K562 (cell line): ENCODE results near the gene PIN4. TPM values are rescaled to one million over a fixed set of nuclear protein-coding genes. Genes with fewer than 3 reads are reported as not detected.

Experiments
- ATAC-seq: fragments of 200-7000 bp; cut with Tn5 transposase; 3 replicates; pipeline ENCODE4 v1.9.1; 2020; ENCODE audit warnings: moderate library complexity
- BruUV-seq: library from RNA; stranded (reverse); fragments of 400-500 nt; replicated peaks from 2 replicates; lab custom pipeline; 2021; lab: Mats Ljungman, UMichigan
- CTCF ChIA-PET: fragments of 300-600 bp; formaldehyde crosslinking; extraction: SDS; loops from one replicate; lab custom pipeline; 2021; ENCODE audit warnings: low intra/inter-chr PET ratio; lab: Yijun Ruan, JAX
- POLR2A ChIA-PET: fragments of 300-600, 350-650 bp; sonication (Branson Sonifier 250); formaldehyde crosslinking; extraction: SDS; loops from one replicate; lab custom pipeline; 2021; ENCODE audit warnings: antibody characterized with exemption, inconsistent platforms; lab: Yijun Ruan, JAX
- DNase-seq, 4 experiments: peaks; one replicate each; pipeline versions ENCODE4 v3.0.0 to v3.0.0-alpha.2; 2011 to 2018; ENCODE audit warnings: low spot score in 3 of 4, mixed read lengths in 3 of 4; ENCODE audit errors: extremely low read depth in 1 of 4
- FAIRE-seq: peaks from 2 replicates; lab custom pipeline; 2011; peaks lifted over from hg19 to GRCh38; lab: Jason Lieb, UNC
- H2AFZ ChIP-seq: 2 replicates; pipeline ENCODE4 v1.6.0; 2011; ENCODE audit warnings: low read depth, low read length, control low read depth, inconsistent platforms
- H3K27ac ChIP-seq: fragments of 200-600 bp; 3 replicates; pipeline ENCODE4 v1.8.0; 2011; ENCODE audit warnings: low read depth, mild to moderate bottlenecking, control low read depth, inconsistent platforms, low read length, moderate library complexity, mixed read lengths; ENCODE audit errors: extremely low read depth
- H3K27me3 ChIP-seq, 2 experiments: fragments of 300-600 bp in 1 of 2; 2 replicates in 1 of 2; 3 replicates in 1 of 2; pipeline versions ENCODE4 v1.6.0 to v1.8.0; 2011; ENCODE audit warnings: inconsistent platforms in 2 of 2, low read length in 2 of 2, mild to moderate bottlenecking in 1 of 2, mixed read lengths in 1 of 2, moderate library complexity in 1 of 2; ENCODE audit not compliant: control insufficient read depth in 2 of 2, insufficient read depth in 2 of 2
- H3K36me3 ChIP-seq: fragments of 300-600 bp; 3 replicates; pipeline ENCODE4 v1.8.0; 2011; ENCODE audit warnings: mild to moderate bottlenecking, low read length, inconsistent platforms; ENCODE audit not compliant: control insufficient read depth, insufficient read depth
- H3K4me1 ChIP-seq, 2 experiments: fragments of 200-600 bp in 1 of 2; replicated peaks in 1 of 2; 2 replicates in 1 of 2; 3 replicates in 1 of 2; pipeline versions ENCODE4 v1.5.1 to v1.8.0; 2011; ENCODE audit warnings: inconsistent platforms in 2 of 2, low read length in 2 of 2, mild to moderate bottlenecking in 1 of 2, mixed read lengths in 1 of 2, moderate library complexity in 1 of 2; ENCODE audit not compliant: control insufficient read depth in 2 of 2, insufficient read depth in 2 of 2
- H3K4me2 ChIP-seq: 2 replicates; pipeline ENCODE4 v1.6.1; 2011; ENCODE audit warnings: low read length, control low read depth, inconsistent platforms, mixed read lengths; ENCODE audit not compliant: insufficient read depth
- H3K4me3 ChIP-seq: fragments of 200-600 bp; sonication (generic), shearing (Covaris generic); 2 replicates; pipeline ENCODE4 v1.5.1; 2016; ENCODE audit warnings: control low read depth, inconsistent platforms
- H3K79me2 ChIP-seq: fragments of 200-600 bp; 3 replicates; pipeline ENCODE4 v1.8.0; 2011; ENCODE audit warnings: low read length, inconsistent platforms; ENCODE audit not compliant: control insufficient read depth, insufficient read depth
- H3K9ac ChIP-seq, 2 experiments: 2 replicates each; pipeline versions ENCODE4 v1.6.0 to v1.6.1; 2011; ENCODE audit warnings: low read depth in 2 of 2, low read length in 2 of 2, control low read depth in 1 of 2, inconsistent platforms in 1 of 2, mild to moderate bottlenecking in 1 of 2, mixed read lengths in 1 of 2; ENCODE audit not compliant: insufficient read depth in 1 of 2
- H3K9me1 ChIP-seq: one replicate; pipeline ENCODE4 v1.6.0; 2011; ENCODE audit warnings: inconsistent platforms, mild to moderate bottlenecking, low read length, moderate library complexity; ENCODE audit not compliant: control insufficient read depth, insufficient read depth
- H3K9me3 ChIP-seq: replicated peaks from 2 replicates; pipeline ENCODE4 v1.5.1; 2011; ENCODE audit warnings: low read depth, low read length, inconsistent platforms; ENCODE audit not compliant: control insufficient read depth, insufficient read depth
- H4K20me1 ChIP-seq: replicated peaks from 2 replicates; pipeline ENCODE4 v1.6.1; 2011; ENCODE audit warnings: low read length, inconsistent platforms, mixed read lengths; ENCODE audit not compliant: control insufficient read depth, insufficient read depth
- C11orf30 ChIP-seq: fragments of 450-650 bp; IDR thresholded peaks from 2 replicates; pipeline ENCODE4 v1.6.1; 2016; ENCODE audit warnings: low read depth, mild to moderate bottlenecking
- GABPB1 ChIP-seq: sonication (generic); formaldehyde crosslinking; IDR thresholded peaks from 2 replicates; pipeline ENCODE4 v1.8.0; 2022; ENCODE audit warnings: mild to moderate bottlenecking, missing genetic modification reagents
- NR3C1 ChIP-seq: sonication (generic); formaldehyde crosslinking; IDR thresholded peaks from 2 replicates; pipeline ENCODE4 v1.8.1; 2022; ENCODE audit warnings: missing genetic modification reagents
- ZNF778 ChIP-seq: fragments of 450-650 bp; formaldehyde crosslinking; IDR thresholded peaks from 2 replicates; pipeline ENCODE4 v1.4.0; 2020; ENCODE audit warnings: mild to moderate bottlenecking, moderate library complexity
- WGBS: fragments of 100-300 bp; shearing (Covaris generic); methylation state at CpG from one replicate; pipeline ENCODE4 v1.1.6; 2016; ENCODE audit warnings: low coverage, mixed read lengths; ENCODE audit not compliant: insufficient coverage; ENCODE audit errors: missing lambda C conversion rate; 5-methylcytosine and 5-hydroxymethylcytosine counted together
- in situ Hi-C: fragments of 300-500 bp; cut with MboI; formaldehyde crosslinking; loops from 4 replicates; pipeline ENCODE4 v1.15.0; 2018; ENCODE audit warnings: inconsistent platforms, mixed read lengths
- intact Hi-C: fragments of 100-400 bp; cut with micrococcal nuclease; formaldehyde crosslinking; loops from 2 replicates; pipeline ENCODE4 v1.14.2; 2022
- polyA plus RNA-seq, 8 experiments: library from polyadenylated mRNA; depleted of rRNA in 4 of 8; stranded (reverse) in 5 of 8; unstranded in 3 of 8; fragments of >200 nt; fragmentation: Nextera tagmentation in 2 of 8; fragmentation: Illumina TruSeq in 1 of 8; extraction: Ambion mirVana in 2 of 8; extraction: Trizol in 1 of 8; gene quantifications; 2 replicates each; pipeline versions ENCODE4 v1.2.1 to v1.2.3, GENCODE V29; 2011 to 2014; ENCODE audit warnings: inconsistent platforms in 1 of 8, missing spikeins in 1 of 8
- total RNA-seq, 7 experiments: library from RNA; depleted of rRNA in 6 of 7; stranded (reverse); fragments of >200 nt in 6 of 7; fragmentation: Illumina TruSeq in 2 of 7; extraction: Trizol in 2 of 7; gene quantifications; 2 replicates each; pipeline versions ENCODE4 v1.2.1 to v1.2.3, GENCODE V29; 2011 to 2021; ENCODE audit warnings: low replicate concordance in 1 of 7

The PIN4 gene
- total and polyA plus RNA-seq, 9 of the 15 experiments (the other 6 are each of a cell fraction or from before 2014, with no cell fraction given) = 10.0 to 132 (median 45.6) TPM

GRCh38 chrX:72181178-72182125, at the start of gene PIN4 (continued):
- TF ChIP-seq C11orf30 = peak; percentile 92
- TF ChIP-seq, all 486 proteins: peak for 73

- Histone ChIP-seq H3K4me2 (no peak overlapping the region), H3K9ac (no peak overlapping the region), H3K79me2 (no peaks in the 10 kb centered on the region), H3K27me3 (peaks cover 0 to 48% of the 10 kb centered on the region in 2 experiments; a peak in 3 of 5 replicates), H3K36me3 (no peaks in the 10 kb centered on the region), H3K9me1 (no peaks in the 10 kb centered on the region), H3K4me3 (no peak overlapping the region), H3K9me3 (no peaks in the 10 kb centered on the region), H3K4me1 (peaks cover 0 to 10% of the 10 kb centered on the region in 2 experiments; a peak in 2 of 5 replicates), H4K20me1 (no peaks in the 10 kb centered on the region; the same call in 1 of the 2 replicates), H3K27ac (no peak overlapping the region), H2AFZ (no peak overlapping the region)
- BruUV-seq = no TSS peak
- in situ Hi-C loops = no loop called here
- TF ChIP-seq GABPB1 (CRISPR knock-in tag) (no peak), ZNF778 (CRISPR knock-in tag) (no peak), NR3C1 (CRISPR knock-in tag) (no peak)
- WGBS = 2% methylated on average over 3 of the region's 3 CpGs
- ChIA-PET POLR2A (no interaction called here), CTCF (no interaction called here)
- DNase-seq (no peak), ATAC-seq (no peak), FAIRE-seq (no peak)
- intact Hi-C loops = no loop called here
Measured at GRCh38 chrX:72132456-72132855, 49.1 kb upstream of the PIN4 start.
